Type B pancreatic cell (in vitro differentiated cells): ENCODE data around the gene ACTL8. TPM values are rescaled to one million over a fixed set of nuclear protein-coding genes. Genes with fewer than 3 reads are reported as not detected.

Source experiments
- DNase-seq: peaks from one replicate; pipeline ENCODE4 v3.0.0; 2021; ENCODE audit warnings: mixed read lengths; ENCODE audit not compliant: unreplicated experiment; ENCODE audit errors: extremely low spot score
- H3K27ac Mint-ChIP-seq: 2 replicates; pipeline ENCODE4 v1.8.0; 2021; ENCODE audit warnings: mild to moderate bottlenecking, mixed read lengths
- H3K27me3 Mint-ChIP-seq: 2 replicates; pipeline ENCODE4 v1.8.0; 2021; ENCODE audit warnings: mixed read lengths
- H3K36me3 Mint-ChIP-seq: 2 replicates; pipeline ENCODE4 v1.8.0; 2021; ENCODE audit warnings: mixed read lengths
- H3K4me1 Mint-ChIP-seq: one replicate; pipeline ENCODE4 v1.8.0; 2021; ENCODE audit warnings: mixed read lengths; ENCODE audit not compliant: unreplicated experiment
- H3K4me3 Mint-ChIP-seq: 2 replicates; pipeline ENCODE4 v1.8.0; 2021; ENCODE audit warnings: mild to moderate bottlenecking, mixed read lengths
- H3K9me3 Mint-ChIP-seq: 2 replicates; pipeline ENCODE4 v1.8.0; 2021; ENCODE audit warnings: mixed read lengths
- total RNA-seq: library from RNA; stranded (reverse); gene quantifications from 2 replicates; pipeline ENCODE4 v1.2.1, GENCODE V29; 2021; ENCODE audit warnings: low replicate concordance
- TF ChIP-seq, protein P1 (sequence below): fragments of 200-600 bp; sonication (generic); conservative IDR thresholded peaks from 2 replicates; pipeline ENCODE4 v1.5.0; 2021; ENCODE audit warnings: antibody characterized with exemption, mild to moderate bottlenecking

The ACTL8 gene
- total RNA-seq, 1 donor from 2014 or later = 0.22 TPM

GRCh38 chr1:17844185-17844826 is 89.2 kb downstream of the ACTL8 start:
- H3K27me3 Mint-ChIP-seq = peaks cover 41% of the 10 kb centered on the region
- H3K36me3 Mint-ChIP-seq = no peaks in the 10 kb centered on the region
- no peak overlapping the region for H3K4me3 Mint-ChIP-seq
- TF ChIP-seq, protein P1, sequence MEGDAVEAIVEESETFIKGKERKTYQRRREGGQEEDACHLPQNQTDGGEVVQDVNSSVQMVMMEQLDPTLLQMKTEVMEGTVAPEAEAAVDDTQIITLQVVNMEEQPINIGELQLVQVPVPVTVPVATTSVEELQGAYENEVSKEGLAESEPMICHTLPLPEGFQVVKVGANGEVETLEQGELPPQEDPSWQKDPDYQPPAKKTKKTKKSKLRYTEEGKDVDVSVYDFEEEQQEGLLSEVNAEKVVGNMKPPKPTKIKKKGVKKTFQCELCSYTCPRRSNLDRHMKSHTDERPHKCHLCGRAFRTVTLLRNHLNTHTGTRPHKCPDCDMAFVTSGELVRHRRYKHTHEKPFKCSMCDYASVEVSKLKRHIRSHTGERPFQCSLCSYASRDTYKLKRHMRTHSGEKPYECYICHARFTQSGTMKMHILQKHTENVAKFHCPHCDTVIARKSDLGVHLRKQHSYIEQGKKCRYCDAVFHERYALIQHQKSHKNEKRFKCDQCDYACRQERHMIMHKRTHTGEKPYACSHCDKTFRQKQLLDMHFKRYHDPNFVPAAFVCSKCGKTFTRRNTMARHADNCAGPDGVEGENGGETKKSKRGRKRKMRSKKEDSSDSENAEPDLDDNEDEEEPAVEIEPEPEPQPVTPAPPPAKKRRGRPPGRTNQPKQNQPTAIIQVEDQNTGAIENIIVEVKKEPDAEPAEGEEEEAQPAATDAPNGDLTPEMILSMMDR = no peak
- H3K4me1 Mint-ChIP-seq = no peaks in the 10 kb centered on the region
- no peak for DNase-seq
- no peaks in the 10 kb centered on the region for H3K9me3 Mint-ChIP-seq
- no peak overlapping the region for H3K27ac Mint-ChIP-seq

- TF ChIP-seq, protein P1 = no peak
- H3K36me3 Mint-ChIP-seq = no peaks in the 10 kb centered on the region
- no peak overlapping the region for H3K27ac Mint-ChIP-seq
- no peaks in the 10 kb centered on the region for H3K9me3 Mint-ChIP-seq
- peaks cover 40% of the 10 kb centered on the region for H3K27me3 Mint-ChIP-seq
- H3K4me3 Mint-ChIP-seq = no peak overlapping the region
- no peaks in the 10 kb centered on the region for H3K4me1 Mint-ChIP-seq
- no peak for DNase-seq
Measured at GRCh38 chr1:17845583-17845982, 90.5 kb downstream of the ACTL8 start.

DNA sequence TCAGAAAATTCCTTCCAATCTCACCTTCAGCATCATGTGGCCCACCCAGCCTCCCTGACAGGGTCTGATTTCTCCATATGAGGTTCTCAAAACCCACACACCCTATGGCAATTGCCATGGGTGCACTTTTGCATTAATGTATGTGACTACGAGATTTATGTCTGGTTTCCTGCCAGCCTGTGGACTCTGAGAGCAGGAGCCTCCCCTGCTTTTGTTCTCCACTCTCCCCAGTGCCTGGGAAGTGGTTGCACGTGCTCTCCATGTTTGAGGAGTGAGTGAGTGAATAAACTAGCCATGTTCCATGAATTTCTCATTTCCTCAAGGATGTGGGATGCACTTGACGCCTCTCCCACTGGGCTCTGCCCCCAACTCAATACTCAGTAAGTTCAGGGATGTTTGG is 91.2 kb downstream of the ACTL8 start:
- no peaks in the 10 kb centered on the region for H3K4me1 Mint-ChIP-seq
- no peaks in the 10 kb centered on the region for H3K36me3 Mint-ChIP-seq
- no peak for DNase-seq
- H3K27me3 Mint-ChIP-seq = peaks cover 36% of the 10 kb centered on the region
- no peak overlapping the region for H3K4me3 Mint-ChIP-seq
- TF ChIP-seq, protein P1 = no peak
- no peaks in the 10 kb centered on the region for H3K9me3 Mint-ChIP-seq
- H3K27ac Mint-ChIP-seq = no peak overlapping the region

- peaks cover 31% of the 10 kb centered on the region for H3K27me3 Mint-ChIP-seq
- TF ChIP-seq, protein P1 = no peak
- DNase-seq = no peak
- no peaks in the 10 kb centered on the region for H3K36me3 Mint-ChIP-seq
- no peak overlapping the region for H3K27ac Mint-ChIP-seq
- H3K4me1 Mint-ChIP-seq = no peaks in the 10 kb centered on the region
- H3K9me3 Mint-ChIP-seq = no peaks in the 10 kb centered on the region
- no peak overlapping the region for H3K4me3 Mint-ChIP-seq
Measured at GRCh38 chr1:17847111-17847510, 92.0 kb downstream of the ACTL8 start.

GRCh38 chr1:17849216-17849615 is 94.1 kb downstream of the ACTL8 start:
- no peaks in the 10 kb centered on the region for H3K4me1 Mint-ChIP-seq
- H3K4me3 Mint-ChIP-seq = no peak overlapping the region
- no peaks in the 10 kb centered on the region for H3K9me3 Mint-ChIP-seq
- H3K36me3 Mint-ChIP-seq = no peaks in the 10 kb centered on the region
- H3K27me3 Mint-ChIP-seq = peaks cover 19% of the 10 kb centered on the region
- TF ChIP-seq, protein P1 = no peak
- no peak overlapping the region for H3K27ac Mint-ChIP-seq
- DNase-seq = no peak
